Activated effector memory CD4-positive, alpha-beta T cell treated with anti-CD3 and anti-CD28 coated beads, Interleukin-2, amount 50 U/mL, for 16 hours (primary cell): ENCODE data around the gene MRPS27.
"Not testable (repeated sequence)": the region's sequence is repeated elsewhere in the genome, so short reads cannot be mapped to it uniquely, and the experiment has no call there.

ENCODE experiments used
- DNase-seq: peaks from one replicate; pipeline ENCODE4 v3.0.0-alpha.2; 2020

The MRPS27 gene

GRCh38 chr5:72197393-72197792 is 122.6 kb downstream of the MRPS27 start:
- DNase-seq: no peak

DNA sequence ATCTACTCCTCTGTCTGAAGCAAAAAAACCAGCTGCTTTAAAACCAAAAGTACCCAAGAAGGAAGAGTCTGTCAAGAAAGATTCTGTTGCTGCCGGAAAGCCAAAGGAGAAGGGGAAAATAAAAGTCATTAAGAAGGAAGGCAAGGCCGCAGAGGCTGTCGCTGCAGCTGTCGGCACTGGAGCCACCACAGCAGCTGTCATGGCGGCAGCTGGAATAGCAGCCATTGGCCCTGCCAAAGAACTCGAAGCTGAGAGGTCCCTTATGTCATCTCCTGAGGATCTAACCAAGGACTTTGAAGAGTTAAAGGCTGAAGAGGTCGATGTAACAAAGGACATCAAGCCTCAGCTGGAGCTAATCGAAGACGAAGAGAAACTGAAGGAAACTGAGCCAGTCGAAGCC is 124.5 kb downstream of the MRPS27 start:
- DNase-seq: no peak

GRCh38 chr5:72194846-72195245 is 125.2 kb downstream of the MRPS27 start:
- peak; percentile 66 for DNase-seq

DNA sequence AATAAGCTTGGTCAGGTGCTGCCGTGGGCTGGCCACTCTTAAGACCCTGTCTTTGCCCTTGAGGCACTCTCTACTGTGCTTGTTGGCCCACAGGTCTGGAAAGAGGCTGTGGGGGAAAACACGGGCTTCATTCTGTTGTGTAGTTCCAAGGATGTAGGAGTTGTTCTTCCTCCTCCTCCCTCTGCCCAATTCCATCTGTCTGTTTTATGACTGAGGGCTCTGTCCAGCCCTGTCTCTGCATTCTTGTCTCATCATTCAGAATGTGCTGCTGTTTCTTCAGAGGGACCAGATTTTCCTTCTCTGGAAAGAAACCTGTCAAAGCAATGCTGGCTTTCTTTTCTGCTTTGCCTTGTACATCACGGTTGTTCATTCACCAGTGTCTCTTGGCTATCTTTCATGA is 128.6 kb downstream of the MRPS27 start:
- DNase-seq: no peak

DNA sequence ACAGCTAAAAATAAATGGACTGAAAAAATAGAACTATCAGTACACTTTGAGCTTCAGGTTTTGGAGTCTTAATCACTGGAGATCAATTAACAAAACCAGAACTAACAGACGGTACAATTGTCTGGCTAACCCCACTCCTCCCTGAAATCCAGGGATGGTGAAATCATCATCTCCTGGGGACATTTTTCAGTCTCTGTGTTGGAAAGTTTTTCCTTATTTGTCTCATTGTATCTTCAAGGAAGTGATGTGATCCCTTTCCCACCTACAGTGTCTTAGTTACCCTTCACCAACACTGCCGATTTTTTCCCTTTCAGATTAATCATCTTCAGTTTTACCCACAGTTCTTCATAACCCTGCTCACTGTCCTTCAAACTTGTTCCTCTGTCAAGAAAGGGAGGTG is 130.9 kb downstream of the MRPS27 start:
- DNase-seq: no peak

DNA sequence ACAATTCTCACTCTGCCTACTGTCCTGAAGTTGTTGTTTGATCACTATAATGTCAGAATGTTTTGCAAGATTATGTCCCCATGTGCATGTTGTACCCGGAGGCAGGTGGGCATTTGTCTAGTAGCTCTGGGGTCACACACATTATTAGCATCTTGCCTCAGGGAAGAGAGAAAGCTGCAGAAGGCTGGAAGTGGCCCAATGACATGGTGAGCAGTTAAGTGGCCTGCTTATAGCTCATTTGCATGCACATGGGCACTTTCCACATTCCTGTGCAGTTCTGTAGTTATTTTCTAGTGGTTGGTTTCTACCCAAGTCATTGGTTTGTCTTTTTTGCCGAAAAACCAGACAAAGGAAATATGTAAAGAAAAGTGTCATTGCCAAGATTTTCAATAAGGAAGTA is 131.9 kb downstream of the MRPS27 start:
- no peak for DNase-seq

DNA sequence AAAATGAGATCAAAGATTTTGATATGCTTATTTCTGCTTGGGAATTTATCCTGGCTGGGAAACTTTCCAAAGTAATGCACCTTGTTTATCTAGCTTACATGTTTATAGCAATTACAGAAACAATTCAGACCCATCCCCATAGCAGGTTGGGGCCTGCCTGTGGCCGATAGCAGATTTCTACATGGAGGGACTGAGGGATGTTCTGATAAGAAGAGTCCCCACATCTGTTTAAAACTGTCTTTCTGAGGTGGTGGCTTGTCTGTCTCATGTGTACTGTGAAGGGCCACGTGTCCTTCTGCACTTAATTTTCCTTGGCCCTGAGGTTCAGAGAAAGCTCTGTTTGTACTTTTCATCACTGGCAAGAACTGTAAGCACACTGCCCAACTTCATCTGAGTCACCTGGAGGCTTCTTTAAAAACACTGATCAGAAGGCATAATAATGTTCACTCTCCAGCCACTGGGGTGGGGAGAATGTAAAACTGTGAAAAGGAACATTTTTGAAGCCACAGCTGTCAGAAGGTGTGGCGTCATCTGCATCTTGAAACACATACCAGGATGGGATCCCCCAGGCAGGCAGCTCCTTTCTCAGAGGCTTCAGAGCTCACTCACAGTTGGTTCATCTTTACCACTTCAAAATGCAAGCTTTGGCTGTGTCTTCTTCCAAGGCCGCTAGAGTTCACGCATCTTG is 132.5 kb downstream of the MRPS27 start:
- DNase-seq: no peak

DNA sequence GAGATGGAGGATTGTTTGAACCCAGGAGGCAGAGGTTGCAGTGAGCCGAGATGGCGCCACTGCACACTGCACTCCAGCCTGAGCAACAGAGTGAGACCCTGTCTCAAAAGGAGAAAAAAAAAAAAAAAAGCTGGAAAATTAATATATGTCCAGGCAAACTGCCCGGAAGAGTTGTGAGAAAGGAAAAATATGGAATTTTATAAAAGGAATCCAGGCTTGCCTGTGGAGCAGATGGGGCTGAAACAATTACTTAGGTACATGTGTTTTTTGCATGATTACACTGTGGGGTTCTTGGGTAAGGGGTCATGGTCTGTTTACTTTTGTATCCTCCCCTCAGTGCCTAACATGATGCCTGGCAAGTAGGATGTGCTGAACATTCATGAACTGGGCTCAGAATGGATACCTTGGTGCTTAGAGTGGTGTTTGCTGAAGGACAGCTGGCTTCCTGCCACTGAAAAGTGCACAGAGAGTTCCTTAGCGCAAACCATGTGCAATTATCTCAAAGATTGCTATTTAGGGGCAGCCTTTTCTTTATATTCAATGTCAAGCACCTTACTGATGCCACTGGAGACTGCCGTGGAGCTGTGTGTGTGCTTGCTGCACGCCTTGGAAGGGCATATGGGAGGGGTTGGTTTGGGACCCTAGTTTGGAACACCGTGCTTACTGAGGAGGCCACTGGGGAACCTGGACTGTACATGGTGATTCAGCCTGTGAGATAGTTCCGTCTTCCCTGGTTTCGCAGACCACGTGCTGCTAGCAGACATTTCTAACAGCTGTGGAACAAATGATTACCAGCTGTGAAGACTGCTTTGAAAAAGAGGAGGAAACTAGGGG is 134.3 kb downstream of the MRPS27 start:
- DNase-seq: no peak

DNA sequence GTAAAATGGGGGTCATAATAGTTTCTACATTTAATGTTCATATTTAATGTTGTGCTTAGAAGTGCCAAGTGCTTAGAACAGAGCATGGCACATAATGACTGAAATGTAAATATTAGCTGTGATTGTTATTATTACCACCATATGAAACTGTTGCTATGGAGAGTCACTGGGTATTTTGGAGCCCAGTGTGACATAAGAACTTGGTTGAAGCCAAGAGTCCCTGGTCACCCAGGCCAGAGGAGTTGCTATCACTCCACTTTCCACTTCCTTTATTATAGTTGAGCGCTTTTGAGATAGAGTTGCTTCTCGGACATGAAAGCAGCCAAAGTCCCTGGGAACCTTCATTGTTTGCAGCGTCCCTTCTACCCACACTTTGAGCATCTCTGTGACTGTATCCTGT is 135.6 kb downstream of the MRPS27 start:
- DNase-seq: no peak

- DNase-seq: no peak
Measured at GRCh38 chr5:72183101-72183520, 136.9 kb downstream of the MRPS27 start.

DNA sequence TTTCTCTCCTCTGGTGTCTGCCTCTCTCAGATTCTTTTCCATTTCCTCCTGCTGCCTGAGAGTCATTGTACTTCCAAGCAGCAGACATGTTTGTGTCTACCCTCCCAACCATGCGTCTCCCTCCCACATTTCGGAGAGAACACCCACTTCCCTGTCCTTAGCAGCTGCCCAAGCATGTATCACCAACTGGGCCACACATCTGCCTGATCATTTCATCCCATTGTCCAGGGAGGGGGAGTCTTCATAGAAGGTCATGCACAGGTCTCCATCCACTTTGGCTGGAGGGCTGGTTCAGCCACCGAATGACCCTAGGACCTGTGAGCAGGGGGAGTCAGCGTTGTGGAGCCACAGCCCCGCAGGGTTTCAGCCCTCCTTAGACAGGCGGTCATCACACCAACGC is 137.4 kb downstream of the MRPS27 start:
- DNase-seq: no peak

DNA sequence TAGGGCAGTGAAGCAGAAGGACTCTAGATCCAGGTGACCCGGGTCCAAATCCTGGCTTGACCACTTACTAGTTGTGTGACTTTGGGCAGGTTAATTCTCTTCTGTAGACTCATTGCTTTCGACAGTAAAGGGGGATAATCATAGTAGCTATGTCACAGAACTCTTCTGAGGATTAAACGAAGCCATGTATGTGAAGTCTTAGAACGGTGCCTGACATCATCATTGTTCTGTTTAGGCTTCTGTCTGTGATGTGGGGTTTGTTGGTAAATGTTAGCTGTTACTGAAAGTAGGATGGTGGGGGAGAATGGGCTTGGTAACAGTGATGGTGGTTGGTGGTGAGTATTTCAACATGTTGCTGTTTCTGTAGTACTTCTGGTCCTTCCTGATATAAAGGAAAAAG is 139.1 kb downstream of the MRPS27 start:
- DNase-seq: no peak

DNA sequence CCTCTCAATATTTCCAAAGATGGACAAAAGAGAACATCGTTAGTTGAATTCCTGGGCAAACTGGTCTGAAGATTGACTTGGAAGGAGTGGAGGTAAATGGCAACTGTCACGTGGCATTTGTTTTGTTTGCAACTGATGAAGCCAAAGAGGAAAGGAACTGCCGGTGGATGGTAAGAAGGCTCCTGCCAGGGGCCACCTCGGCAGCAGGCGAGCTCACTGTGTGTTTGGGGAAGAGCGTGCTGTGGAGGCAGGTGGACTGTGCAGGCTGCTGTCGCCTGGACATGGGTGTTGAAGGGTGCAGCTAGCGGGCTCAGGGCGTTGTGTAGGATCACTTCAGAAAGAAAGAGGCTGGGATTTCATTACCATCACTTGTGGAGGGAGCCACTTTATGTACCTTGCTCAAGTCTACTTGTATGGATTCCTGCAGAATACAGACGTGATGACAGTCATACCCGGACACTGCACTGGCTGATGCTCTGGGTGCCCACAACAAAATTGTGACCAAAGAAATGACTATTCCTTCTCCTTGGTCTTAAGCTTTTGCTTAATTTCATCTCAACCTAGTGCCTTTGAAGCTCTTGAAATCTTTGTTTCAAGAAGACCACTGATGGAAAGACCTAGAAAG is 140.1 kb downstream of the MRPS27 start:
- DNase-seq: no peak

- DNase-seq: no peak
Measured at GRCh38 chr5:72179028-72179815, 140.8 kb downstream of the MRPS27 start.

GRCh38 chr5:72177538-72177937 is 142.5 kb downstream of the MRPS27 start:
- no peak for DNase-seq

DNA sequence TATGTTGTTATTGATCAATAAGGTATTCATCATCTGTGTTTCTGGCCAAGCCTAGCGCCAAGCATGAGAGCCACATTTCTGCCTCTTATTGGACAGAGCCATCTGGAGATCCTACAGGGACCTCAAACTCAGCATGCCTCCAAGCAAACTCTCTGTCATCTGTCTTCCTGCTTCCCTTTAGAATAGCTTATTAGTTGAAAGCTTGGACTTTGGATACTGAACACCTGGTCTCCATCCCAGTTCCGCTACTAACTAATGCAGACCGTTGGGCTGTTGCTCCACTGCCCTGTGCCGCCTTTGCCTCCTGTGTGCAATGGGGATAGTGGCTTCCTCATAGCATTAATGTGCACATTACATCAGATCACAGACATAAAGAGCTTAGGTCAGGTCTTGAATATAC is 147.3 kb downstream of the MRPS27 start:
- DNase-seq: no peak

DNA sequence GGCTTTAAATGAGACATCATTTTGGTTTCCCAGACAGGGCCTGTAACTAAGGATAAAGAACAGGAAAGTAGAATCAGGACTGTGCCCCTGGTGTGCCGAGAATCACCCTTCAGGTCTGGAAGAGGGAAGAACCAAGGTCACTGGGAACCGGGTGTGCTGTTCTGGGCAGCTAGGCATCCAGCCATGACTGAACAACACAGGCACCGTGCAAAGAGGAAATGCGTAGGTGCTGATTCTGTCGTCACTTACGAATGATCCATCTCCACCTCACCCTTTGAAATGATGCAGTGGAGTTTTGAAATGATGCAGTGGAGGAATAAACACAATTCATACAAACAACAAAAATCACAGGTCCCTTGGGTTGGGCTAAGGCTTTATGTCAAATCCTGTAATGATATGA is 148.4 kb downstream of the MRPS27 start:
- no peak for DNase-seq

DNA sequence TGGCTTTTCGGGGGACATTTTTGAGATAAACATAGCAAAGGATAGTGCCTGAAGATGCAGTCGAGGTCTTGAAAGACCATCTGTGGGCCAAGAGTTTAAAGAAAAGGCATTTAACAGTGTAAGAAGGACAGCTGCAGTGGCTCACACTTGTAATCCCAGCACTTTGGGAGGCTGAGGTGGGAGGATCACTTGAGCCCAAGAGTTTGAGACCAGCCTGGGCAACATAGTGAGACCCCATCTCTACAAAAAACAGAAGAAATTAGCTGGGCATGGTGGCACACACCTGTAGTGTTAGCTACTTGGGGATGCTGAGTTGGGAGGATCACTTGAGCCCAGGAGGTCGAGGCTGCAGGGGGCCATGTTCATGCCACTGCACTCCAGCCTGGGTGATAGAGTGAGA is 148.9 kb downstream of the MRPS27 start:
- DNase-seq: not testable (repeated sequence)

- no peak for DNase-seq
Measured at GRCh38 chr5:72170101-72170500, 149.9 kb downstream of the MRPS27 start.
